Measurements from ENCODE around the gene ZNF563. TPM values are rescaled to one million over a fixed set of nuclear protein-coding genes. Genes with fewer than 3 reads are reported as not detected.

Gene ZNF563
- 0.29 TPM for polyA plus RNA-seq (2012; ENCODE audit: insufficient read length, low read depth)

DNA sequence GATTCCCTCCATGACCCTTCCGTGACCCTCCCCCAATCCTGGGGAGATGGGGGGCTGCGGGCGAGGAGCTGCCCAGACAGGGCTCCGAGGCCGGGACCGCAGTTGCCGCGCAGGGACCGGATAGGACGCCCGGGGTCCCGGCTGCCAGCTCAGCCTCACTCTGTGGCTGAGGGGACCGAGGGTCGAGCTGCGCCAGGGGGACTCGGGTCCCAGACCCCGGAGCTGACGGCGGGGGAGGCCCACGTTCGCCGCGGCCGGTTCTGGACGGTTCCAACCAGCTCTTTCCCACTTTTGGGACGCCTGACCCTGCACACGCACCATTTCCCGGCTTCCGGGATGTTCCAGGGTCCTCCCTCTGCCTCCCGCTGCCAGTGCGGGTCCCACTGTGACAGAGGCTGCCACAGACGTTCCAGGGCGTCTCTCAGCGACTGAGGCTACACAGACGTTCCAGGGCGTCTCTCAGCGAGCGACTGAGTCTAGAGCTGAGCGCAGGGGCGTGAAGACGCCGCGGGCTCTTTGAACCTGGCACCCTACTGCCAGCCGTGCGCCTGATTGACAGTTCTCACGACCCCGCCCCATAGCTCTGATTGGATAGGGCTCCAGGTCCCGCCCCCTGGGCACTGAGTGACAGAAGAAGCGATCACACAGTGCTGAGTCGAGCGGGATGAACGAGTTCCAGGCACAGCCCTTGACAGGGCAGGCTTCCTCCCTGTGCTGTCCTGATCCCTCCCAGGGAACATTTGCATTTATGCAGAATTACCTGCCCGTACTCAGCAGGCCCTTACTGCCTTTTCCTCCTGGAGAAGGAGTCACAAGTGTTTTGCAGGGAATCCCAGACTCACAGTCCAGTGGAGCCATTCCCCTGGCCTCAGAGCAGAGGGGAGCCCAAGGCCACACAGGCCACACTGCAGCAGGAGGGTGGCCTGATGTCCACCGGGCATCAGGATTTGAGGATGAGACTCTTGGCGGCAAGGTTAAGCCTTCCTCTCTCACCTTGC lies at the start of gene ZNF563:
ZNF563 (minus strand) TSS at position 472 of the 998 bp plus-strand sequence; CDS start at position 321, 151 bp downstream.
- no peak for TF ChIP-seq POLR2AphosphoS5 (IDR thresholded peaks at IDR 0.05; ENCODE audit: low read depth, low read length)
- no peak for TF ChIP-seq SIN3A (IDR thresholded peaks at IDR 0.05; ENCODE audit: borderline replicate concordance, insufficient read depth, low read length)
- no peak for TF ChIP-seq FOXP2 (optimal IDR thresholded peaks at IDR 0.05; ENCODE audit: borderline replicate concordance, extremely low read depth, extremely low read length, insufficient read depth)
- TF ChIP-seq, protein P1, sequence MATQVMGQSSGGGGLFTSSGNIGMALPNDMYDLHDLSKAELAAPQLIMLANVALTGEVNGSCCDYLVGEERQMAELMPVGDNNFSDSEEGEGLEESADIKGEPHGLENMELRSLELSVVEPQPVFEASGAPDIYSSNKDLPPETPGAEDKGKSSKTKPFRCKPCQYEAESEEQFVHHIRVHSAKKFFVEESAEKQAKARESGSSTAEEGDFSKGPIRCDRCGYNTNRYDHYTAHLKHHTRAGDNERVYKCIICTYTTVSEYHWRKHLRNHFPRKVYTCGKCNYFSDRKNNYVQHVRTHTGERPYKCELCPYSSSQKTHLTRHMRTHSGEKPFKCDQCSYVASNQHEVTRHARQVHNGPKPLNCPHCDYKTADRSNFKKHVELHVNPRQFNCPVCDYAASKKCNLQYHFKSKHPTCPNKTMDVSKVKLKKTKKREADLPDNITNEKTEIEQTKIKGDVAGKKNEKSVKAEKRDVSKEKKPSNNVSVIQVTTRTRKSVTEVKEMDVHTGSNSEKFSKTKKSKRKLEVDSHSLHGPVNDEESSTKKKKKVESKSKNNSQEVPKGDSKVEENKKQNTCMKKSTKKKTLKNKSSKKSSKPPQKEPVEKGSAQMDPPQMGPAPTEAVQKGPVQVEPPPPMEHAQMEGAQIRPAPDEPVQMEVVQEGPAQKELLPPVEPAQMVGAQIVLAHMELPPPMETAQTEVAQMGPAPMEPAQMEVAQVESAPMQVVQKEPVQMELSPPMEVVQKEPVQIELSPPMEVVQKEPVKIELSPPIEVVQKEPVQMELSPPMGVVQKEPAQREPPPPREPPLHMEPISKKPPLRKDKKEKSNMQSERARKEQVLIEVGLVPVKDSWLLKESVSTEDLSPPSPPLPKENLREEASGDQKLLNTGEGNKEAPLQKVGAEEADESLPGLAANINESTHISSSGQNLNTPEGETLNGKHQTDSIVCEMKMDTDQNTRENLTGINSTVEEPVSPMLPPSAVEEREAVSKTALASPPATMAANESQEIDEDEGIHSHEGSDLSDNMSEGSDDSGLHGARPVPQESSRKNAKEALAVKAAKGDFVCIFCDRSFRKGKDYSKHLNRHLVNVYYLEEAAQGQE (IDR thresholded peaks at IDR 0.05; ENCODE audit: insufficient read depth in 1 of 2, low read depth in 2 of 2, low read length in 2 of 2): no peak

DNA sequence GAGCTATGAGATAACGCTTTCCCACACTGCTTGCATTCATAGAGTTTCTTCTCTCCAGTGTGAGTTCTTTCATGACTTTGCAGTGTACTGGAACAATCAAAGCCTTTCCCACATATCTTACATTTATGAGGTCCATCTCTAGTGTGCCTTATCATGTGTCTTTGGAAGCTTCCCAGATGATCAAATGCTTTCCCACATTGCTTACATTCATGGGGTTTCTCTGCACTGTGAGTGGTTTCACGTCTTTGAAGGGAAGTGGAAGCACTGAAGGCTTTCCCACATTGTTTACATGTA lies 47.0 kb upstream of the ZNF563 start:
- TF ChIP-seq POLR2AphosphoS5 (IDR thresholded peaks at IDR 0.05; ENCODE audit: low read depth, low read length) (no peak), FOXP2 (optimal IDR thresholded peaks at IDR 0.05; ENCODE audit: borderline replicate concordance, extremely low read depth, extremely low read length, insufficient read depth) (no peak), SIN3A (IDR thresholded peaks at IDR 0.05; ENCODE audit: borderline replicate concordance, insufficient read depth, low read length) (no peak), TAF1 (IDR thresholded peaks at IDR 0.05; ENCODE audit: borderline replicate concordance, insufficient read depth, low read length) (no peak)
- TF ChIP-seq, protein P1 (IDR thresholded peaks at IDR 0.05; ENCODE audit: insufficient read depth in 1 of 2, low read depth in 2 of 2, low read length in 2 of 2): no peak

DNA sequence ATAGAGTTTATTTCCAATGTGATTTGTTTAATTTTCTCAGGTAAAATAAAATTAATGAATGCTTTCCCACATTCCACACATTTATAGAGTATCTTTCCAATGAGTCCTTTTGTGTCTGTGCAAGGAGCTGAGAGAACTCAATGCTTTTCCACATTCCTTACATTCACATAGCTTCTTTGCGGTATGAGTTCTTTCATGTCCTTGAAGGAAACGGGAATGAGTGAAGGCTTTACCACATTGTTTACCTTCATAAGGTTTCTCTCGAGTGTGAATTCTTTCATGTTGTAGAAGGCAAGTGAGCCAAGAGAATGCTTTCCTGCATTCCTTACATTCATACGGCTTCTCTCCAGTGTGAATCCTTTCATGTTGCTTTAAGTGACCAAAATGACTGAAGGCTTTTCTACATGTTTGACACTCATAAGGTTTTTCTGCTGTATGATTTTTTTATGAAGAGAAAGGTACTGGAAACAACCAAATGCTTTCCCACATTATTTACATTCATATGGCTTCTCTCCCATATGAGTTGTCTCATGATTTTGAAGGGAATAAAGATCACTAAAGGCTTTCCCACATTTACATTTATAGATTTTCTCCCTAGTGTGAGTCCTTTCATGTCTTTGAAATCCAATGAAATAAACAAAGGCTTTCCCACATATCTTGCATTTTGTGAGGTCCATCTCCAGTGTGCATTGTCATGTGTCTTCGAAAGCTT lies 46.5 kb upstream of the ZNF563 start:
- TF ChIP-seq, protein P1 (IDR thresholded peaks at IDR 0.05; ENCODE audit: insufficient read depth in 1 of 2, low read depth in 2 of 2, low read length in 2 of 2): no peak
- TF ChIP-seq SIN3A (IDR thresholded peaks at IDR 0.05; ENCODE audit: borderline replicate concordance, insufficient read depth, low read length): no peak
- no peak for TF ChIP-seq POLR2AphosphoS5 (IDR thresholded peaks at IDR 0.05; ENCODE audit: low read depth, low read length)
- no peak for TF ChIP-seq TAF1 (IDR thresholded peaks at IDR 0.05; ENCODE audit: borderline replicate concordance, insufficient read depth, low read length)
- no peak for TF ChIP-seq FOXP2 (optimal IDR thresholded peaks at IDR 0.05; ENCODE audit: borderline replicate concordance, extremely low read depth, extremely low read length, insufficient read depth)

DNA sequence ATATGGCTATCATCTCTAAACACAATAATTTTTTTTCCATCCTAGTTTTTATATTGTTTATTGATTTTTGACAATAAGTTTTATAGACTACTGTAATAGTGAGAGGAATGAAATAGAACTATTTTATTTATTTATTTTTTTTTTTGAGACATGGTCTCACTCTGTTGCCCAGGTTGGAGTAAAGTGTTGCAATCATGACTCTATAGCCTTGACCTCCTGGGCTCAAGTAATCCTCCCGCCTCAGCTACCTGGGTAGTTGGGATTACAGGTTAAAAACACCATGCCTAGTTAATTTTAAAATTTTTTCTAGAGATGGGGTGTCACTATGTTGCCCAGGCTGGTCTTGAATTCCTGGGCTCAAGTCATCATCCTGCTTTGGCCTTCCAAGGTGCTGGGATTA lies 40.6 kb upstream of the ZNF563 start:
- no peak for TF ChIP-seq FOXP2 (optimal IDR thresholded peaks at IDR 0.05; ENCODE audit: borderline replicate concordance, extremely low read depth, extremely low read length, insufficient read depth)
- no peak for TF ChIP-seq POLR2AphosphoS5 (IDR thresholded peaks at IDR 0.05; ENCODE audit: low read depth, low read length)
- TF ChIP-seq SIN3A (IDR thresholded peaks at IDR 0.05; ENCODE audit: borderline replicate concordance, insufficient read depth, low read length): no peak
- no peak for TF ChIP-seq TAF1 (IDR thresholded peaks at IDR 0.05; ENCODE audit: borderline replicate concordance, insufficient read depth, low read length)
- TF ChIP-seq, protein P1 (IDR thresholded peaks at IDR 0.05; ENCODE audit: insufficient read depth in 1 of 2, low read depth in 2 of 2, low read length in 2 of 2): no peak

Data from PFSK-1 (cell line).